Spleen (tissue), 7 donors: ENCODE data around the gene ARL15.

ENCODE experiments used
- CTCF ChIP-seq, 11 experiments: fragments of 200-600 bp in 7 of 11; fragments of 450-650 bp in 4 of 11; sonication (generic) in 4 of 11; IDR thresholded peaks in 8 of 11; conservative IDR thresholded peaks in 3 of 11; 1 replicate in 7 of 11; 2 replicates in 4 of 11; pipeline versions ENCODE4 v1.4.0 to v1.8.0; 2016 to 2021; ENCODE audit warnings: antibody characterized with exemption in 11 of 11, inconsistent platforms in 4 of 11, mild to moderate bottlenecking in 1 of 11
- POLR2A ChIP-seq, 3 donors: fragments of 450-650 bp; IDR thresholded peaks; one replicate each; pipeline ENCODE4 v1.5.1; 2017; ENCODE audit warnings: antibody characterized with exemption in 3 of 3, mild to moderate bottlenecking in 1 of 3
- donor health status: DM: no; HTN: no; CAD: no; lungs with moderate emphysema.
- donor health status: DM: no; HTN: no; CAD: no.
- donor health status: DM: no; HTN: no; CAD: no.

- TF ChIP-seq CTCF (IDR thresholded peaks at IDR 0.05 in 8 of 11, conservative IDR thresholded peaks at IDR 0.05 in 3 of 11): no peak
- no peak for TF ChIP-seq POLR2A (IDR thresholded peaks at IDR 0.05)
Observed at GRCh38 chr5:54117957-54118356, 192.4 kb downstream of the ARL15 start.
